Activated CD4-positive, alpha-beta memory T cell treated with anti-CD3 and anti-CD28 coated beads for 36 hours (primary cell): ENCODE measurements around the gene TUBD1. TPM values are rescaled to one million over a fixed set of nuclear protein-coding genes. Genes with fewer than 3 reads are reported as not detected.
"Not testable (repeated sequence)": the region's sequence is repeated elsewhere in the genome, so short reads cannot be mapped to it uniquely, and the experiment has no call there.

Experiments used
- CTCF ChIA-PET: fragments of 350-600 bp; sonication (Branson Sonifier 250); formaldehyde crosslinking; loops from one replicate; lab custom pipeline; 2021; ENCODE audit warnings: antibody characterized with exemption, inconsistent platforms; lab: Charles Lee
- POLR2A ChIA-PET: fragments of 350-600 bp; sonication (Branson Sonifier 250); formaldehyde crosslinking; loops from one replicate; lab custom pipeline; 2021; ENCODE audit warnings: antibody characterized with exemption; lab: Charles Lee
- DNase-seq: peaks from one replicate; pipeline ENCODE4 v3.0.0-alpha.2; 2020
- H3K27ac Mint-ChIP-seq: one replicate; pipeline ENCODE4 v1.8.0; 2021; ENCODE audit warnings: mixed read lengths
- H3K27me3 Mint-ChIP-seq: one replicate; pipeline ENCODE4 v1.8.0; 2021; ENCODE audit warnings: mixed read lengths
- H3K36me3 Mint-ChIP-seq: one replicate; pipeline ENCODE4 v1.8.0; 2021; ENCODE audit warnings: mixed read lengths
- H3K4me1 Mint-ChIP-seq: one replicate; pipeline ENCODE4 v1.8.0; 2021; ENCODE audit warnings: low read depth, mixed read lengths
- H3K4me3 Mint-ChIP-seq: one replicate; pipeline ENCODE4 v1.8.0; 2021; ENCODE audit warnings: mild to moderate bottlenecking, mixed read lengths
- H3K9me3 Mint-ChIP-seq: one replicate; pipeline ENCODE4 v1.8.0; 2021; ENCODE audit warnings: mixed read lengths
- intact Hi-C: fragments of 100-400 bp; cut with micrococcal nuclease; formaldehyde crosslinking; loops from one replicate; pipeline ENCODE4 v1.15.1; 2023
- total RNA-seq, 2 experiments: library from RNA; stranded (reverse); gene quantifications; one replicate each; pipeline ENCODE4 v1.2.3, GENCODE V29; 2021

Gene TUBD1
- total RNA-seq, 2 experiments from 2014 or later = 11.0 to 12.7 TPM

GRCh38 chr17:59844884-59845594, 47.7 kb downstream of the TUBD1 start:
- ChIA-PET CTCF (no interaction called here), POLR2A (interaction anchor here (0.6 to 27.5 kb wide), 7 partner anchors 6 to 131 kb away, joined by 3 to 1283 read pairs (median 55); no protein-coding TSS in a partner anchor)
- H3K27ac Mint-ChIP-seq = peak overlapping the region; percentile 100
- H3K27me3 Mint-ChIP-seq = peaks cover 13% of the 10 kb centered on the region
- intact Hi-C loops = loop anchor here (5.0 to 10.0 kb wide), 4 partner anchors 47 to 1508 kb away; partner anchors contain the start of genes CLTC, RPS6KB1 and TUBD1
- peaks cover 38% of the 10 kb centered on the region for H3K36me3 Mint-ChIP-seq
- H3K4me3 Mint-ChIP-seq = peak overlapping the region; percentile 60
- H3K4me1 Mint-ChIP-seq = peaks cover 78% of the 10 kb centered on the region
- DNase-seq = peak; percentile 18
- H3K9me3 Mint-ChIP-seq = peaks cover 3% of the 10 kb centered on the region

DNA sequence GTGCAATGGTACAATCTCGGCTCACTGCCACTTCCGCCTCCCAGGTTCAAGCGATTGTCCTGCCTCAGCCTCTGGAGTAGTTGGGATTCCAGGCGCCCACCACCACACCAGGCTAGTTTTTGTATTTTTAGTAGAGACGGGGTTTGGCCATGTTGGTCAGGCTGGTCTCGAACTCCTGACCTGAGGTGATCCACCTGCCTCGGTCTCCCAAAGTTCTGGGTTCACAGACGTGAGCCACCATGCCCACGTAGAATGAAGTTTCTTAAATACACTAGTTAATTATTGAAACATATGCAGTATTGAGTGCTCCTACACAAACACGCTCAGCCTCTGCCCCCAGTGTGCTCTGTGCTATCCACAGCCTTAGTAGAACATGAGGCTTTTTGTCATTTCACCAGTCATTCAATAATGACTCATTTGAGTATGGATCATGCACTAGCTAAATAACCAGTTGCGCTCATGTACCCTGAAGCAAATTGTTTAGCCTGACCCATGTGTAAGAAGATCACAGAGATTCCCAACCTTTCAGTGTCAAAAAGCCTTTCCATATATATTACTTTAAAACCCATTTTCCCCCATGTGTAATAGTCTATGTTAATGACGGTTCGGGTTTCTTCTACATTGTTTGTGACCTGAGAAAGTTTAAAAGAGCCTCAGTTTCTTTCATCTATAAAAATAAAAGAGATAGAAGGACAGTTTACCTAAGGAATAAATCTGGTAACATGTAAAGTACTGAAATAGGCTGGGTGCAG, 49.7 kb downstream of the TUBD1 start:
- intact Hi-C loops = loop anchor here (1.0 to 10.0 kb wide), 5 partner anchors 10 to 1506 kb away; no protein-coding TSS in a partner anchor
- Mint-ChIP-seq H3K27me3 (peaks cover 26% of the 10 kb centered on the region), H3K4me1 (peaks cover 66% of the 10 kb centered on the region), H3K27ac (peak overlapping the region; percentile 100), H3K9me3 (peaks cover 5% of the 10 kb centered on the region), H3K4me3 (peak overlapping the region; percentile 98), H3K36me3 (peaks cover 58% of the 10 kb centered on the region)
- POLR2A ChIA-PET = interaction anchor here (0.7 to 27.5 kb wide), 8 partner anchors 10 to 136 kb away, joined by 3 to 1283 read pairs (median 100); partner anchors contain the start of genes PTRH2, TUBD1 and VMP1
- CTCF ChIA-PET = interaction anchor here (0.7 to 2.4 kb wide), 5 partner anchors 15 to 91 kb away, joined by 3 to 12 read pairs (median 4); no protein-coding TSS in a partner anchor
- DNase-seq = peak; percentile 88

- H3K9me3 Mint-ChIP-seq = not testable (repeated sequence)
- Mint-ChIP-seq H3K4me1 (peaks cover 65% of the 10 kb centered on the region), H3K27ac (peak overlapping the region; percentile 100), H3K4me3 (peak overlapping the region; percentile 98), H3K36me3 (peaks cover 69% of the 10 kb centered on the region), H3K27me3 (peaks cover 28% of the 10 kb centered on the region)
- intact Hi-C loops = loop anchor here (2.0 to 10.0 kb wide), 3 partner anchors 13 to 1505 kb away; no protein-coding TSS in a partner anchor
- DNase-seq = peak; percentile 46
- POLR2A ChIA-PET = interaction anchor here (0.6 to 27.5 kb wide), 8 partner anchors 11 to 223 kb away, joined by 3 to 1283 read pairs (median 98); partner anchors contain the start of gene CLTC
- CTCF ChIA-PET = interaction anchor here (1.7 to 2.4 kb wide), 2 partner anchors 55 to 88 kb away, joined by 11 to 12 read pairs; no protein-coding TSS in a partner anchor
These were observed 50.9 kb downstream of the TUBD1 start for GRCh38 chr17:59841882-59842263.

DNA sequence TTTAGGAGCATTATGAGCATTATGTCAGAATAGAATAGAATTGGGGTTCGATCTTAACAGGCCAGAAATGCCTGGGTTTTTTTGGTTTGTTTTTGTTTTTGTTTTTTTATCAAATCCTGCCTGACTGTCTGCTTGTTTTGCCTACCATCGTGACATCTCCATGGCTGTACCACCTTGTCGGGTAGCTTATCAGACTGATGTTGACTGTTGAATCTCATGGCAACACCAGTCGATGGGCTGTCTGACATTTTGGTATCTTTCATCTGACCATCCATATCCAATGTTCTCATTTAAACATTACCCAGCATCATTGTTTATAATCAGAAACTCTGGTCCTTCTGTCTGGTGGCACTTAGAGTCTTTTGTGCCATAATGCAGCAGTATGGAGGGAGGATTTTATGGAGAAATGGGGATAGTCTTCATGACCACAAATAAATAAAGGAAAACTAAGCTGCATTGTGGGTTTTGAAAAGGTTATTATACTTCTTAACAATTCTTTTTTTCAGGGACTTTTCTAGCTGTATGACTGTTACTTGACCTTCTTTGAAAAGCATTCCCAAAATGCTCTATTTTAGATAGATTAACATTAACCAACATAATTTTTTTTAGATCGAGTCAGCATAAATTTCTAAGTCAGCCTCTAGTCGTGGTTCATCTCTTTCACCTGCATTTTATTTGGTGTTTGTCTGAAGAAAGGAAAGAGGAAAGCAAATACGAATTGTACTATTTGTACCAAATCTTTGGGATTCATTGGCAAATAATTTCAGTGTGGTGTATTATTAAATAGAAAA, 51.5 kb downstream of the TUBD1 start:
- intact Hi-C loops = loop anchor here (5.0 to 10.0 kb wide), 2 partner anchors 476 to 1504 kb away; no protein-coding TSS in a partner anchor
- ChIA-PET CTCF (interaction anchor here (1.6 to 2.4 kb wide), 2 partner anchors 14 to 55 kb away, joined by 5 to 12 read pairs; no protein-coding TSS in a partner anchor), POLR2A (interaction anchor here (0.6 to 27.5 kb wide), 10 partner anchors 6 to 222 kb away, joined by 3 to 1283 read pairs (median 29); partner anchors contain the start of gene CLTC)
- H3K4me1 Mint-ChIP-seq = peaks cover 63% of the 10 kb centered on the region
- H3K27me3 Mint-ChIP-seq = peaks cover 28% of the 10 kb centered on the region
- H3K4me3 Mint-ChIP-seq = peak overlapping the region; percentile 98
- not testable (repeated sequence) for H3K9me3 Mint-ChIP-seq
- H3K27ac Mint-ChIP-seq = peak overlapping the region; percentile 100
- DNase-seq = peak; percentile 47
- peaks cover 73% of the 10 kb centered on the region for H3K36me3 Mint-ChIP-seq

DNA sequence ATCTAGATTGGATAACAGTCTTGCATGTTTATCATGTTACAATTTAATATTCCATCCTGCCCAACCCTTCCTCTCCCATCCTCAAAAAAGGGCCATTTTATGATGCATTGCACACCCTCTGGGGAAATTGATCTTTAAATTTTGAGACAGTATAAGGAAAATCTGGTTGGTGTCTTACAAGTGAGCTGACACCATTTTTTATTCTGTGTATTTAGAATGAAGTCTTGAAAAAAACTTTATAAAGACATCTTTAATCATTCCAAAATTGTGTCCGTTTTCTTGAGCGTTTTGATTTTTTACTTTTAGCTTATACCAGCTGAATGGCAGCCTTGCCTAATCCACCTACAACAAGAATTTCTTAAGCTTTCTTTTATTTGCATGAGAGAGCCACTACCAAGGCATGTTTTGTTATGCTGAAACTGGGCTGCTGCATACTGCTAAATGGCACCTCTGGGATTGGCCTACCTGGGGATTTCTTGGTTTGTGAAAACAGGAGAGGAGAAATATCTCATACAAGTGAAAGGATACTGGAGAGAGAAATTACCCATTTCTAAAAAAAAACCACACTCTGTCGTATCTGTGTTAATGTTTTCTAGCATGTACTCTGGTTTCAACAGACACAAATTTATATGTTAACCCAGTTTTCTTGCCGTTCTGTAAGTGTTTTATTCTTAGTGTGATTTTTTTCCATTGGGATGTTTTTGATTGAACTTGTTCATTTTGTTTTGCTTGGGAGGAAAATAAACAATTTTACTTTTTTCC, 52.2 kb downstream of the TUBD1 start:
- H3K36me3 Mint-ChIP-seq = peaks cover 75% of the 10 kb centered on the region
- H3K4me1 Mint-ChIP-seq = peaks cover 60% of the 10 kb centered on the region

DNA sequence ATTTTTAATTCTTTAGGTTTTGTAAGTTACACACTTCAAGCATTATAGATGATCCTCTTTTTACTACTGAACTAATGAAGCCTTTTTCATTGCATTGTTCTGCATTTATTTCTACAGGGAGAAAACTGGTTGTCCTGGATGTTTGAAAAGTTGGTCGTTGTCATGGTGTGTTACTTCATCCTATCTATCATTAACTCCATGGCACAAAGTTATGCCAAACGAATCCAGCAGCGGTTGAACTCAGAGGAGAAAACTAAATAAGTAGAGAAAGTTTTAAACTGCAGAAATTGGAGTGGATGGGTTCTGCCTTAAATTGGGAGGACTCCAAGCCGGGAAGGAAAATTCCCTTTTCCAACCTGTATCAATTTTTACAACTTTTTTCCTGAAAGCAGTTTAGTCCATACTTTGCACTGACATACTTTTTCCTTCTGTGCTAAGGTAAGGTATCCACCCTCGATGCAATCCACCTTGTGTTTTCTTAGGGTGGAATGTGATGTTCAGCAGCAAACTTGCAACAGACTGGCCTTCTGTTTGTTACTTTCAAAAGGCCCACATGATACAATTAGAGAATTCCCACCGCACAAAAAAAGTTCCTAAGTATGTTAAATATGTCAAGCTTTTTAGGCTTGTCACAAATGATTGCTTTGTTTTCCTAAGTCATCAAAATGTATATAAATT, 53.0 kb downstream of the TUBD1 start:
- CTCF ChIA-PET = interaction anchor here (1.3 to 4.1 kb wide), 3 partner anchors 12 to 55 kb away, joined by 4 to 20 read pairs (median 5); no protein-coding TSS in a partner anchor
- H3K27ac Mint-ChIP-seq = peak overlapping the region; percentile 100
- H3K4me1 Mint-ChIP-seq = peaks cover 53% of the 10 kb centered on the region
- DNase-seq = no peak
- peak overlapping the region; percentile 98 for H3K4me3 Mint-ChIP-seq
- peaks cover 5% of the 10 kb centered on the region for H3K9me3 Mint-ChIP-seq
- peaks cover 76% of the 10 kb centered on the region for H3K36me3 Mint-ChIP-seq
- intact Hi-C loops = loop anchor here (5.0 to 10.0 kb wide), 2 partner anchors 475 to 1502 kb away; no protein-coding TSS in a partner anchor
- POLR2A ChIA-PET = interaction anchor here (0.6 to 27.5 kb wide), 9 partner anchors 8 to 1504 kb away, joined by 3 to 1283 read pairs (median 54); no protein-coding TSS in a partner anchor
- peaks cover 28% of the 10 kb centered on the region for H3K27me3 Mint-ChIP-seq

More for the DNA sequence above, 52.2 kb downstream of the TUBD1 start:
- Mint-ChIP-seq H3K9me3 (peaks cover 5% of the 10 kb centered on the region), H3K27ac (peak overlapping the region; percentile 100), H3K27me3 (peaks cover 28% of the 10 kb centered on the region), H3K4me3 (peak overlapping the region; percentile 98)
- intact Hi-C loops = loop anchor here (5.0 to 10.0 kb wide), 2 partner anchors 476 to 1503 kb away; no protein-coding TSS in a partner anchor
- CTCF ChIA-PET = interaction anchor here (1.6 to 4.1 kb wide), 2 partner anchors 14 to 56 kb away, joined by 5 to 20 read pairs; no protein-coding TSS in a partner anchor
- POLR2A ChIA-PET = interaction anchor here (0.6 to 27.5 kb wide), 9 partner anchors 7 to 1504 kb away, joined by 3 to 1283 read pairs (median 54); no protein-coding TSS in a partner anchor
- DNase-seq = peak; percentile 49

DNA sequence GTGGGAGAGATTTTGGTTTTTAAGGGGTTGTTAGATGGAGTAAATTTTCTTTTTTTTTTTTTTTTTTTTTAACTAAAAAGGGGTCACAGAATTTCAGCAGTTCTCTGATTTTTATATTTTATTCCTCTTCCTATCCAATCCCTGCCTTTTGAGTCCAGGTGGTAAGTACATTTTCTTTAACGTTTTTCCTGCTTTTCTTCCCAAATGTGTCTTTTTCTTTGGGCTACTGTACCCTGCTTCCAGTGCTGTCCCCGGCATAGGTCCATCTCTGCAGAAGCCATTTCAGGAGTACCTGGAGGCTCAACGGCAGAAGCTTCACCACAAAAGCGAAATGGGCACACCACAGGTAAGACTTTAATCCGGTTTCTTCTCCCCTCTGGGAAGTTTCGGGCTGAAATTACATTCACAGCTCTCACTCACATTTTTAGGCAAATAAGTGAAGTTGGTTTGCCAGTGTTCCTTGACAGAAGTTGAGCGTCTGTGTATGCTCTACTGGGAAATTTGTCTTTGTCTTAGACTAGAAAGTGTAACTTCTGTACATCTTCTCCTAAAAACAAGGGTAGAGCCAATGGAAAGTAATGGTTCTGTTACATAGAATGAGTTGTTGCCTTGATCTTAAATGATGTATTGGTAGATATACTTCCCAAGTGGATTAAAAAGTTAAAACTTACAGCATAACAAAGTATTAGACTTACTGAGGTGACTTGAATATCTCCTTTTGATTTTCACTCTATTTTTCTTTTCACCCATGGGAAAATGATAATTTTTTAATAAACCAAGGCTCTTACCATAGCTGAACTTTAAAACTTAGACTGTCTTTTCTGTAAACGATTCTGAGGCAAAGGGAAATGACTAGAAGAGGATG, 54.5 kb downstream of the TUBD1 start:
- ChIA-PET POLR2A (interaction anchor here (0.6 to 27.5 kb wide), 13 partner anchors 9 to 1498 kb away, joined by 3 to 1283 read pairs (median 9); partner anchors contain the start of genes PTRH2, RPS6KB1, TUBD1 and VMP1), CTCF (interaction anchor here (1.0 to 4.1 kb wide), 8 partner anchors 10 to 90 kb away, joined by 3 to 20 read pairs (median 6); no protein-coding TSS in a partner anchor)
- H3K4me1 Mint-ChIP-seq = peaks cover 50% of the 10 kb centered on the region
- H3K9me3 Mint-ChIP-seq = peaks cover 5% of the 10 kb centered on the region
- H3K4me3 Mint-ChIP-seq = peak overlapping the region; percentile 98
- intact Hi-C loops = no loop called here
- DNase-seq = peak; percentile 47
- peaks cover 74% of the 10 kb centered on the region for H3K36me3 Mint-ChIP-seq
- peak overlapping the region; percentile 100 for H3K27ac Mint-ChIP-seq
- H3K27me3 Mint-ChIP-seq = peaks cover 26% of the 10 kb centered on the region

DNA sequence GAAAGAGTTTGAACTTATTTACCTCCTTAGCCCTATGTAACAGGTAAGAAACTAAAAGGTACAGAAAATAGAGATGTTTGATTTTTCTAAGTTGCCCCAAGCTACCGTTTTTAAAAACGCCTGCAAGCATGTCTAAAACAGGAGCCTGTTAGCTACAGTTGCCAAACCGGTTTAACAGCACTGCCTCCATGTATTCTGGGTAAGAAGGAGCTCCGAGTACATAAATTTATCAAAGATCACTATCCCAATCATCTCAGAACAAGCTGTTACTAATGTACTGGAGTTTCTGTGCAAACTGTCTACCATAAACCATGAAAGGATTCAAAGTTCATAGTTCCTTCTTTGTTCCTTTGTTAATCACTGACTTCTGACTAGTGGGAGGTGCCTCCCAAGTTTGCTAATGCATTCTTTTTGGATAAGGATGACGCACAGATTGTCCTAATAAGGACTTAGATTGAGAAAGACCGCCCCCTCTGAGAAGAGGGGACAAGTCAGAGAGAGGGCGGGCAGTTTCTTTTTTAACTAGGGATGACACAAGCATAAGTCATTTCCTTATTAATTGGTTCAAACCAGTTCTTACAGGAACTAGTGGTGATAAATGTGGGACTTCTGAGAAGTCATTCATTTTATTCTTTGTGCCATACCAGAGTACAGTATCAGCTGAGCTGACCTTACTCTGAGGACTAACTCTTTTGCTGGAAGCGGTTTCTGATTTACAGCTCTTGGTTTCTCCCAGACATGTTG, 55.3 kb downstream of the TUBD1 start:
- H3K4me1 Mint-ChIP-seq = peaks cover 50% of the 10 kb centered on the region
- peak; percentile 75 for DNase-seq
- peaks cover 72% of the 10 kb centered on the region for H3K36me3 Mint-ChIP-seq
- peak overlapping the region; percentile 100 for H3K27ac Mint-ChIP-seq
- intact Hi-C loops = loop anchor here (1.0 kb wide), 3 partner anchors 8 to 84 kb away; no protein-coding TSS in a partner anchor
- H3K4me3 Mint-ChIP-seq = peak overlapping the region; percentile 98
- CTCF ChIA-PET = interaction anchor here (0.6 to 4.1 kb wide), 10 partner anchors 8 to 89 kb away, joined by 3 to 20 read pairs (median 4); no protein-coding TSS in a partner anchor
- H3K27me3 Mint-ChIP-seq = peaks cover 26% of the 10 kb centered on the region
- H3K9me3 Mint-ChIP-seq = peaks cover 5% of the 10 kb centered on the region
- POLR2A ChIA-PET = interaction anchor here (0.6 to 27.5 kb wide), 14 partner anchors 8 to 1498 kb away, joined by 3 to 1283 read pairs (median 8); partner anchors contain the start of genes CLTC, PTRH2, RPS6KB1 and TUBD1
